ENCODE measurements around the gene UST. TPM values are rescaled to one million over a fixed set of nuclear protein-coding genes. Genes with fewer than 3 reads are reported as not detected.

UST gene
- total and polyA plus RNA-seq, 2 experiments from 2014 or later = 8.0 to 11.7 TPM

GRCh38 chr6:148793721-148794120 is 46.9 kb downstream of the UST start:
- 98% methylated on average over 2 of the region's 2 CpGs for WGBS (ENCODE audit: low lambda C conversion rate, missing lambda C conversion rate)

GRCh38 chr6:148794797-148795196 is 48.0 kb downstream of the UST start:
- Histone ChIP-seq H3K79me2 (peaks cover 5% of the 10 kb centered on the region), H3K4me3 (no peak overlapping the region), H4K20me1 (ENCODE audit: insufficient read depth, poor library complexity, severe bottlenecking) (no peaks in the 10 kb centered on the region), H3K4me2 (no peak overlapping the region), H3K27me3 (no peaks in the 10 kb centered on the region), H3K9me3 (ENCODE audit: low read depth) (no peaks in the 10 kb centered on the region), H3K36me3 (replicated peaks; ENCODE audit: insufficient read depth, low read depth) (no peaks in the 10 kb centered on the region), H3K9me2 (replicated peaks; ENCODE audit: insufficient read depth) (no peaks in the 10 kb centered on the region), H2AFZ (no peak overlapping the region), H3K4me1 (ENCODE audit: insufficient read depth) (no peaks in the 10 kb centered on the region), H3K27ac (no peak overlapping the region)
- DNase-seq (ENCODE audit: low spot score) = no peak
- TF ChIP-seq EZH2phosphoT487 (IDR thresholded peaks at IDR 0.05; ENCODE audit: low read depth, severe bottlenecking, unreplicated experiment) = no peak
- no peak for TF ChIP-seq CTCF (IDR thresholded peaks at IDR 0.05; ENCODE audit: poor library complexity)
- TF ChIP-seq EZH2 (IDR thresholded peaks at IDR 0.05; ENCODE audit: borderline replicate concordance) = no peak
- 87% methylated on average over 4 of the region's 4 CpGs for WGBS (ENCODE audit: low lambda C conversion rate, missing lambda C conversion rate)

More at GRCh38 chr6:148793721-148794120, 46.9 kb downstream of the UST start:
- DNase-seq (ENCODE audit: low spot score) = no peak
- Histone ChIP-seq H3K4me1 (ENCODE audit: insufficient read depth) (no peaks in the 10 kb centered on the region), H4K20me1 (ENCODE audit: insufficient read depth, poor library complexity, severe bottlenecking) (no peaks in the 10 kb centered on the region), H3K36me3 (replicated peaks; ENCODE audit: insufficient read depth, low read depth) (no peaks in the 10 kb centered on the region), H3K79me2 (peaks cover 5% of the 10 kb centered on the region), H3K9me3 (ENCODE audit: low read depth) (no peaks in the 10 kb centered on the region), H3K9me2 (replicated peaks; ENCODE audit: insufficient read depth) (no peaks in the 10 kb centered on the region), H3K4me2 (no peak overlapping the region), H2AFZ (no peak overlapping the region), H3K27ac (no peak overlapping the region), H3K27me3 (no peaks in the 10 kb centered on the region), H3K4me3 (no peak overlapping the region)
- TF ChIP-seq CTCF (IDR thresholded peaks at IDR 0.05; ENCODE audit: poor library complexity) = no peak
- TF ChIP-seq EZH2 (IDR thresholded peaks at IDR 0.05; ENCODE audit: borderline replicate concordance) = no peak
- no peak for TF ChIP-seq EZH2phosphoT487 (IDR thresholded peaks at IDR 0.05; ENCODE audit: low read depth, severe bottlenecking, unreplicated experiment)

GRCh38 chr6:148795563-148795962 is 48.7 kb downstream of the UST start:
- 92% methylated on average over 6 of the region's 6 CpGs for WGBS (ENCODE audit: low lambda C conversion rate, missing lambda C conversion rate)
- Histone ChIP-seq H3K27me3 (no peaks in the 10 kb centered on the region), H3K36me3 (replicated peaks; ENCODE audit: insufficient read depth, low read depth) (no peaks in the 10 kb centered on the region), H3K9me2 (replicated peaks; ENCODE audit: insufficient read depth) (no peaks in the 10 kb centered on the region), H3K4me3 (no peak overlapping the region), H3K4me2 (no peak overlapping the region), H4K20me1 (ENCODE audit: insufficient read depth, poor library complexity, severe bottlenecking) (no peaks in the 10 kb centered on the region), H2AFZ (no peak overlapping the region), H3K79me2 (peaks cover 5% of the 10 kb centered on the region), H3K4me1 (ENCODE audit: insufficient read depth) (no peaks in the 10 kb centered on the region), H3K9me3 (ENCODE audit: low read depth) (no peaks in the 10 kb centered on the region), H3K27ac (no peak overlapping the region)
- no peak for DNase-seq (ENCODE audit: low spot score)
- no peak for TF ChIP-seq EZH2 (IDR thresholded peaks at IDR 0.05; ENCODE audit: borderline replicate concordance)
- no peak for TF ChIP-seq CTCF (IDR thresholded peaks at IDR 0.05; ENCODE audit: poor library complexity)
- no peak for TF ChIP-seq EZH2phosphoT487 (IDR thresholded peaks at IDR 0.05; ENCODE audit: low read depth, severe bottlenecking, unreplicated experiment)

- Histone ChIP-seq H3K27me3 (no peaks in the 10 kb centered on the region), H3K4me1 (ENCODE audit: insufficient read depth) (no peaks in the 10 kb centered on the region), H2AFZ (no peak overlapping the region), H3K36me3 (replicated peaks; ENCODE audit: insufficient read depth, low read depth) (no peaks in the 10 kb centered on the region), H3K4me3 (no peak overlapping the region), H3K79me2 (no peaks in the 10 kb centered on the region), H3K4me2 (no peak overlapping the region), H4K20me1 (ENCODE audit: insufficient read depth, poor library complexity, severe bottlenecking) (no peaks in the 10 kb centered on the region), H3K9me2 (replicated peaks; ENCODE audit: insufficient read depth) (no peaks in the 10 kb centered on the region), H3K9me3 (ENCODE audit: low read depth) (no peaks in the 10 kb centered on the region), H3K27ac (no peak overlapping the region)
- TF ChIP-seq CTCF (IDR thresholded peaks at IDR 0.05; ENCODE audit: poor library complexity) (no peak), EZH2 (IDR thresholded peaks at IDR 0.05; ENCODE audit: borderline replicate concordance) (no peak), EZH2phosphoT487 (IDR thresholded peaks at IDR 0.05; ENCODE audit: low read depth, severe bottlenecking, unreplicated experiment) (no peak)
- WGBS (ENCODE audit: low lambda C conversion rate, missing lambda C conversion rate) = 91% methylated on average over 3 of the region's 3 CpGs
- no peak for DNase-seq (ENCODE audit: low spot score)
Measured at GRCh38 chr6:148799647-148800046, 52.8 kb downstream of the UST start.
